T47D (cell line): Measurements from ENCODE around the gene TNK2.
A peak's percentile ranks its signal among the peaks of the same experiment; 100 is the strongest.
"Not testable (repeated sequence)": the region's sequence is repeated elsewhere in the genome, so short reads cannot be mapped to it uniquely, and the experiment has no call there.

Source experiments
- DNase-seq, 2 experiments: peaks; one replicate each; pipeline versions ENCODE4 v3.0.0 to v3.0.0-alpha.2; 2011 to 2012; ENCODE audit warnings: low read depth in 1 of 2, low spot score in 1 of 2
- JUND ChIP-seq: IDR thresholded peaks from 2 replicates; pipeline ENCODE4 v1.6.1; 2012; ENCODE audit warnings: low read depth
- in situ Hi-C: cut with HindIII; loops from 2 replicates; pipeline ENCODE4 v1.10.0; 2016; ENCODE audit warnings: low sequenced_read_pairs, low pct_unique_long_range_greater_than_20kb

The TNK2 gene

DNA sequence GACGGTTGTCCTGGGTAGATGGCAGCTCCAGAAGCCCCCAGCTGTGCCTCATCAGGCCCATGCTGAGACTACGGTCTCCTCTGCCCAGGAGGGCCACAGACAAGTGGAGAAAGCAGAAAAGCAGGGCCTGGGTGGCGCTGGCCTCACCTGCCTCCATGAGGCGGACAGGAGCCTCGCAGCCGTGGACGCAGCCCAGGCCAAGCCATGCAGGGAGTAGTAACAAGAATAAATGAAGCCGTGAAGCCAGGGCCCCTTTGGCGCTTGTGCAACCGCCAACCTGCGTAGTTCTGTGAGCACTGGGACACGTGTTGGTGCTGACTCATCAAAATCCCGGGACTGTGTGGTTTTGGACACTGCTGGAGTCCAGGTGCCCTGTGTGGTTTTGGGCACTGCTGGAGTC lies 84.4 kb downstream of the TNK2 start:
- in situ Hi-C loops: no loop called here
- no peak for TF ChIP-seq JUND
- peak in 1 of 2 experiments; percentile 66 for DNase-seq

DNA sequence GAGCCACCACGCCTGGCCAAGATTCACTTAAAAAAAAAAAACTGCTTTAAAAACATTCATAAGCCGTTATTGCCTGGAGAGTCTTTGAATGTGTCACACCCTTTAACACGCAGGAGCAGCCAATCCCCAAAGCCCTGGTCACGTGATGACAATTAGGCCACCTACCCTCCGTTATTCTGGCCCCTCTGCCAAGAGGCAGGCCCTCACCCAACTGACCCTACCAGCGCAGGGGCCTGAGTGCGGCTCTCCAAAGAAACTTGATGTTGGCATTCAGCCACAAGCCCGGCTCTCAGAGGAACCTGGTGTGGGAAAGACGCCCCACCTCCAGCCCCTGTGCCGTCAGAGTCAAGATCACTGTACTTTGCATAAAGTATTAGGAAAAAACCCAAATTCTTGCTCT lies 85.1 kb downstream of the TNK2 start:
- DNase-seq: no peak
- in situ Hi-C loops: no loop called here
- no peak for TF ChIP-seq JUND

DNA sequence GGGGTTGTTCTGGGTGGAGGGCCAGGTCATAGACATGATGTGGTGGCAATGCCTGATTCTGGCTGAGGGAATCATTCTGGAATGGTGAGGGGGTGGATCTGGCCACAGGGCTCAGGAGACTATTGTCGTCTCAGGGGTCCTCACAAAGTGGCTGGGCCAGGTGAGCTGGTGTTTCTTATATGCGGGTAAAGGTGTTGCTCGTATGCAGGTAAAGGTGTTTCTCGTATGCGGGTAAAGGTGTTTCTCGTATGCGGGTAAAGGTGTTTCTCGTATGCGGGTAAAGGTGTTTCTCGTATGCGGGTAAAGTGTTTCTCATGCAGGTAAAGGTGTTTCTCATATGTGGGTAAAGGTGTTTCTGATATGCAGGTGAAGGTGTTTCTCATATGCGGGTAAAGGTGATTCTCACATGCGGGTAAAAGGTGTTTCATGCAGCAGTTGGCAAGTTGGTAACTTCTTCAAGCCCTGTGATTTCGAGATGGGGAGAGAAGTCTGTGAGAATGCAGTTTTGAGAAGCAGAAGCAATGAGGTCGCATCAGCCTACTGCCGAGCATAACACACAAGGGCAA lies 86.1 kb downstream of the TNK2 start:
- TF ChIP-seq JUND: no peak
- DNase-seq: no peak
- in situ Hi-C loops: no loop called here

DNA sequence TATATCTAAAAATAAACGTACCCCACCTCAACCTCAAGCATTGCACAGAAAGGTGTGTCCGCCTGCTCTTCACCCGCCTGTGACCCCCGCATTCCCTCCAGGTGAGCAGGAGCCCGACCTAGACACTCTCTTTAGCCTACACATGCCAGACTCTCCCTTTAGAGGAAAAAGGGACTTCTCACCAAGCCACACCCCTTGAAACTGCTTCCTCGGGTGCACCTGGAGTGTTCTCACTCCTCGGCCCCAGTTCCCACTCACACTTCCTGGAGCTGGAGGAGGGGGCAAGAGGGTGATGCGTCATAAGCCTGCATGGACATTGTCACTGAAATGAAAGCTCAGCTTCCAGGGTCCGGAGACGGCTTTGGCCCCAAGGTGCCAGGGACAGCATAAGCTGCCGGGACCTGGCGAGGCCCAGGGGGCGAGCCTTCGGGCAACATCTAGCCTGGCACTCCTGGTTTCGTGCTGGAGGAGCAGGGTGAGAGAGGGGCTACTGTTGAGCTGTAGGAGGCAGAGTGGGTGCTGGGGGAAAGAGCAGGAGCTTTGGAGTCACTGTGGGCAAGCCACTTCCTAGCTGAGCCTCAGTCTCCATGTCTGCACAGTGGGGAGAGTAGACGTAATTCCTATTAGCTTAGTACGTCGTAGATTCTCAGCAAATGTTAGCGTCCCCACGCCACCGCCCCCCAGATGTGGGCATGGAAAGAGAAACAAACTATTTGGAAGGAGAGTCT lies 86.8 kb downstream of the TNK2 start:
- no peak for TF ChIP-seq JUND
- in situ Hi-C loops: no loop called here
- no peak for DNase-seq

DNA sequence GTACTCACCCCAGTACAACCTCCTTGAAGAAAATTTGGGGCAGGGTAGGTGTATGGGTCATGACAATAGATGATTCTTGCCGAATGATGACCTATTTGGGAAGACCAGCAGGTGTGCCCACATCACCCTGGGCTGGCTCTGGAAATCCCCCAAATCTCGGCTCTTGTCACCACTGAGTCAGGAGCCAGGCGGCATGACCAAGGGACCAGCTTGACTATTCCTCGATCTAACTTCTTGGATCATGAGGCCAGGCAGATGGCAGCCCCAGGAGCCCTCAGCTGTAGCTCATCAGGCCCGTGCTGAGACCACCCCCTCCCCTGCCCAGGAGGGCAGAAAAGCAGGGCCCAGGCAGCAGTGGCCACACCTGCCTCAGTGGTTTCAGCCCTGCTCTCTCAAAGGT lies 87.5 kb downstream of the TNK2 start:
- DNase-seq: no peak
- in situ Hi-C loops: no loop called here
- TF ChIP-seq JUND: no peak

DNA sequence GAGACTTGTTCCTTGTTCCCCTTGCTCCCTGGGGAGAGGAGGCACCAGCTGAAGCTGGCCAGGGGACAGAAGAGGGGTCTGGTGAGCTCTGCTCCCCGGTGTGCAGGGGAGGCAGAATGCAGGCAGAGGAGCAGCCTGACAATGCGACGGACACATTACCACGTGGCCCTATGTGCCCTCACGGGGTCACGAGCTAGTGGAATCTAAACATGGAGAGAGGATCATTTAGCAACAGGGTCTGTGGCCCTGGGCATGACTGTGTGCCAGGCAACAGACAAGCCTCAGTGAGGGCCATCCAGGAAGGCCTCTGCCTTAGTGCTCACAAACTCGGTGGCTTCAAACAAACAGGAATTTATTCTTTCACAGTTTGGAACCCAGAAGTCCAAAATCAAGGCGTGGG lies 88.2 kb downstream of the TNK2 start:
- no peak for TF ChIP-seq JUND
- no peak for DNase-seq
- in situ Hi-C loops: no loop called here

DNA sequence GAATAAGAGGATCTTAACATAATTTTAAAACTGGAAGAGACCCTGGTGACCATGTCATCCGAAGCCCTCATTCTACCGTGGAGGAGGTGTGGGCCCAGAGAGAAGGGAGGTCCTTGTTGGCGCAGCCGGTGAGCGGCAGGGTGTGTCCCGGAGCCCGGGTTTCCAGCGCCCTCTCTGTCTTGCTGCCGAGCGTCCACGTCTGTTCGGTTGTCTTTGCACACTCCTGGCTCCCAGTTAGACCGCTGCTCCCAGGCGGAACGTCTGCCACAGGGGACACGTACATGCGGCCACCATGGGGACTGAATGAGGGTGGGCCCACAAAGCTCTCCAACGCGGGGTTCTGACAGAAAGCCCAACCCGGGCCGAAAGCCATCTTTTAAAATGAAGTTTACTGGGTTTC lies 90.0 kb downstream of the TNK2 start:
- DNase-seq: no peak
- TF ChIP-seq JUND: no peak
- in situ Hi-C loops: no loop called here

DNA sequence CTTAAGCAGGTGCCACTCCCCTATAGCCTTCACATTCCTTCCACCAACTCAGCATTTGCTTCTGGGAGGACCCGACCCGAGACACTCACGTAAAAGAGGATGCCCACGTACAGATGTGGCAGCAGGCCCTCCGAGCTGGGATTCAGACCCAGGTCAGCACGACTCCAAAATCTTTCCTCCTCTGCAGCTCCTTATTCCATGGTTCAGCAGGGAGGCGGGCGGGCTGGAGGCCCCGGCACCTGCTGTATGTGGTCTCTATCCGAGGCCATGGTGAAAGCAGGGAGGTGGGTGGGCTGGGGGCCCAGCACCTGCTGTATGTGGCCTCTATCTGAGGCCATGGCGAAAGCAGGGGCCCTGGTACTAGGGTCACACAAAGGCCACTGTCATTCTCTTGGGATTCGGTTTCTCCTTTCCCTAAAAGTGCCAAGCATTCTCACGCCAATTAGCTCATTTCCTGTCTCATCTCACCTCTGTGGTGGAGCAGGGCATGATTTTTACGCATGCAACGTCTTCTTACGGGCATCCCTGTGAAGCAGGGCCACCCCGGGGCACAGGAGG lies 90.7 kb downstream of the TNK2 start:
- in situ Hi-C loops: no loop called here
- DNase-seq: no peak
- no peak for TF ChIP-seq JUND

DNA sequence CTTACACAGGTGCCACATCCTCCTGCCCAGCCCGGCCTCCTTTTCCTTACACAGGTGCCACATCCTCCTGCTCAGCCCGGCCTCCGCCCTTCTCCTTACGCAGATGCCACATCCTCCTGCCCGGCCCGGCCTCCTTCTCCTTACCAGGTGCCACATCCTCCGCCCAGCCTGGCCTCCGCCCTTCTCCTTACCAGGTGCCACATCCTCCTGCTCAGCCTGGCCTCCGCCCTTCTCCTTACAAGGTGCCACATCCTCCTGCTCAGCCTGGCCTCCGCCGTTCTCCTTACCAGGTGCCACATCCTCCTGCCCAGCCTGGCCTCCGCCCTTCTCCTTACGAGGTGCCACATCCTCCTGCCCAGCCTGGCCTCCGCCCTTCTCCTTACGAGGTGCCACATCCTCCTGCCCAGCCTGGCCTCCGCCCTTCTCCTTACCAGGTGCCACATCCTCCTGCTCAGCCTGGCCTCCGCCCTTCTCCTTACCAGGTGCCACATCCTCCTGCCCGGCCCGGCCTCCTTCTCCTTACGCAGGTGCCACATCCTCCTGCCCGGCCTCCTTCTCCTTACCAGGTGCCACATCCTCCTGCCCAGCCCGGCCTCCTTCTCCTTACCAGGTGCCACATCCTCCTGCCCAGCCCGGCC lies 92.0 kb downstream of the TNK2 start:
- DNase-seq, in situ Hi-C loops: not testable (repeated sequence)

DNA sequence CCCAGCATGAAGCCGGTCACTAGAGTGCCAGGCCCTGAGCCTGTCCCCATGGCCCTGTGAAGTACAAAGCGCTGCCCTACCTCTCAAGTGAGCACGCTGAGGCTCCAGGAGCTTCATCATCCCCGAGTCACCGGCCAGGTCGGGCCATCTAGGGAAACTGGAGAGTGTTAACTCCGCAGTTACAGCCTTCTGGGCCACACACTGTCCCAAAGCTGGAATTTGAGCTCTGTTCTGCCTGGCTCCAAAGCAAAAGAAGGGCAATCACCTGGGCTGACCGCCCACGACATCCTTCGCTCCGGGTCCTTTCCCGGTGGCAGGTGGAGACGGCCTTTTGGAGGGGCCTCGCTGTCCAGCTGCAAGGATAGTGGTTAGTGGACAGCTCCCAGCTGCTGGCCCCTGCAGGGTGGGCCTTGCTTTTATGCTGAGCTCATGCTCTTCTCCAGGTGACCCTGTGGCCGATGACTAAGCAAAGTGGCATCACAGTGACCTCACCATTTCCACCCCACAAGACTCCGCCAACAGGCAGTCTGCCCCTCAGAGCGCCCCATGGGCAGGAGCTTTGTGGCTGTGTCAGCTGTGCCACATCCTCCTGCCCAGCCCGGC lies 93.1 kb downstream of the TNK2 start:
- in situ Hi-C loops: no loop called here
- no peak for TF ChIP-seq JUND
- peak in 1 of 2 experiments; percentile 46 for DNase-seq

DNA sequence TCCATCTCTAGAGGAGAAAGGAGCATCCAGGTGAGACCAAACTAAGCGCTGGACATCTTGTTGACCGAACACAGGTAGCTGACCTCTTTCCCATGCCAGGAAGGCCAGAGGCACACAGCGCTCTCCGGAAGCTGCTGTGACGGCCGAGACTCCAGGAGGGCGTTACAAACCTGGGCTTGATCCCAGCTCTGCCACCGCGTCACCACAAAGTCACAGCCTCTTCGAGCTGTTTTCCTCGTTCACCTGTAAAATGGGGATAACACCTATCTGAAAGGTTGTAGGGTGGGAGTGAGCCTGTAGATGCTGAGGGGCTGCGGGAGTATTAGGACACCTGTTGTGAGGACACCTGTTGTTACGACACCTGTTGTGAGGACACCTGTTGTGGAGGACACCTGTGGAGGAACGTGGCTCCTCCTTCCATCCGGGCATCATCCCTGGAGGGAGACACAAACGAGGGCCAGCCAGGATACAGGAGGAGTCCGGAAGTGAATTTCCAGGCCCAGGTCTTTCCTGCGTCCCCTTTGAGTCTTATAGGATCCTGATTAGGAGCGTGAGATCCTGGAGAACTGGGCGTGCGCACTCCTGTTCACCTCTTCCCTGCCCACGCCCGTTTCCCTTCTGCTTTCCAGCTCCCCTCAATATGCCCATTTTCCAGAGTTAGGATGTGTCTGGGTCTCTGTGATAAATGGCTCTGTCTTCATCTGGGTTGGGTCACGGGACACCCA lies 94.3 kb downstream of the TNK2 start:
- no peak for DNase-seq
- no peak for TF ChIP-seq JUND
- in situ Hi-C loops: no loop called here
